ENCODE measurements around the gene WFDC8.

WFDC8 gene

GRCh38 chr20:45552456-45552855, 26.6 kb downstream of the WFDC8 start:
- no peak overlapping the region for H3K27ac ChIP-seq (ENCODE audit: low read length)
- no peak overlapping the region for H3K9ac ChIP-seq (ENCODE audit: low read length in 2 of 2)
- H3K36me3 ChIP-seq (ENCODE audit: control insufficient read depth in 2 of 2, insufficient read depth in 2 of 2, low read length in 2 of 2), result no peaks in the 10 kb centered on the region
- no peaks in the 10 kb centered on the region for H3K4me1 ChIP-seq (ENCODE audit: control insufficient read depth, insufficient read depth, low read length)
- no peaks in the 10 kb centered on the region for H3K27me3 ChIP-seq (ENCODE audit: control insufficient read depth in 1 of 2, insufficient read depth in 2 of 2, low read length in 2 of 2)
- H3K4me3 ChIP-seq (ENCODE audit: low read length in 2 of 2), result no peak overlapping the region
- no peaks in the 10 kb centered on the region for H3K9me3 ChIP-seq (ENCODE audit: control insufficient read depth in 2 of 2, low read length in 2 of 2)

DNA sequence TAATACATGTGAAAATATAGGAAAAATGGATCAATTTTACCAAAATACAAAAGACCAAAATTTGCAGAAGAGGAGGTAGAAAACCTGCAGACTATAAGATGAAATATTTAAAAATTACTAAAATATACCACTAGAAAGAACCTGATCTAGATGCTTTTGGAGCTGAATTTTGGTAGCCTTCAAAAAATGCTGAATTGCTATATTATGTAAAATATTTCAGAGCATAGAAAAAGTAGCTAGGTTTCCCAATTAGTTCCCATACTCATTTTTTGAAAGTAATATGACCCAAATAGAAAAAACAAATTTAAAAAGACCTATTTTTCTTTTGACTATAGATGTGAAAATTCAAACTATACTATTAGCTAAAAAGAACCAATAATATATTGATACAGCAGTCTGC, 28.3 kb downstream of the WFDC8 start:
- Histone ChIP-seq H3K27me3 (ENCODE audit: control insufficient read depth in 1 of 2, insufficient read depth in 2 of 2, low read length in 2 of 2) (peaks cover 0 to 2% of the 10 kb centered on the region in 2 donors), H3K9ac (ENCODE audit: low read length in 2 of 2) (no peak overlapping the region), H3K4me3 (ENCODE audit: low read length in 2 of 2) (no peak overlapping the region), H3K4me1 (ENCODE audit: control insufficient read depth, insufficient read depth, low read length) (no peaks in the 10 kb centered on the region), H3K27ac (ENCODE audit: low read length) (no peak overlapping the region), H3K36me3 (ENCODE audit: control insufficient read depth in 2 of 2, insufficient read depth in 2 of 2, low read length in 2 of 2) (no peaks in the 10 kb centered on the region), H3K9me3 (ENCODE audit: control insufficient read depth in 2 of 2, low read length in 2 of 2) (no peaks in the 10 kb centered on the region)

DNA sequence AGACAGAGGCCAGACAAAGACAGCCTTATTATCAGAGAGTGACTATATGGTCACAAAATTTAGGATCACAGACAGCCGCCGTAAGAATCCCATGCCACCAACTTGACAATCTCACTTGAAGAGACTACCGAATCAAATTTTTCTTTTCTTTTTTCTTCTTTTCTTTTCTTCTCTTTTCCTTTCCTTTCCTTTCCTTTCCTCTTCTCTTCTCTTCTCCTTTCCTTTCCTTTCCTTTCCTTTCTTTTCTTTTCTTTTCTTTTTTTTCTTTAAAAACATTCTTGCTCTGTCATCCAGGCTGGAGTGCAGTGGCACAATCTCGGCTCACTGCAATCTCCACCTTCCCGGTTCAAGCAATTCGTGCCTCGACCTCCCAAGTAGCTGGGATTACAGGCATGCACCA, 30.7 kb downstream of the WFDC8 start:
- Histone ChIP-seq H3K27me3 (ENCODE audit: control insufficient read depth in 1 of 2, insufficient read depth in 2 of 2, low read length in 2 of 2) (peaks cover 0 to 2% of the 10 kb centered on the region in 2 donors), H3K36me3 (ENCODE audit: control insufficient read depth in 2 of 2, insufficient read depth in 2 of 2, low read length in 2 of 2) (no peaks in the 10 kb centered on the region), H3K4me1 (ENCODE audit: control insufficient read depth, insufficient read depth, low read length) (no peaks in the 10 kb centered on the region), H3K4me3 (ENCODE audit: low read length in 2 of 2) (no peak overlapping the region), H3K9me3 (ENCODE audit: control insufficient read depth in 2 of 2, low read length in 2 of 2) (no peaks in the 10 kb centered on the region), H3K9ac (ENCODE audit: low read length in 2 of 2) (no peak overlapping the region), H3K27ac (ENCODE audit: low read length) (no peak overlapping the region)

GRCh38 chr20:45547206-45547770, 31.8 kb downstream of the WFDC8 start, which contains the start of gene EPPIN:
Gene EPPIN (minus strand): TSS chr20:45547401. CDS start chr20:45547357, 44 bp downstream.
- no peak within 1 kb of the TSS for H3K9ac ChIP-seq (ENCODE audit: low read length in 2 of 2)

DNA sequence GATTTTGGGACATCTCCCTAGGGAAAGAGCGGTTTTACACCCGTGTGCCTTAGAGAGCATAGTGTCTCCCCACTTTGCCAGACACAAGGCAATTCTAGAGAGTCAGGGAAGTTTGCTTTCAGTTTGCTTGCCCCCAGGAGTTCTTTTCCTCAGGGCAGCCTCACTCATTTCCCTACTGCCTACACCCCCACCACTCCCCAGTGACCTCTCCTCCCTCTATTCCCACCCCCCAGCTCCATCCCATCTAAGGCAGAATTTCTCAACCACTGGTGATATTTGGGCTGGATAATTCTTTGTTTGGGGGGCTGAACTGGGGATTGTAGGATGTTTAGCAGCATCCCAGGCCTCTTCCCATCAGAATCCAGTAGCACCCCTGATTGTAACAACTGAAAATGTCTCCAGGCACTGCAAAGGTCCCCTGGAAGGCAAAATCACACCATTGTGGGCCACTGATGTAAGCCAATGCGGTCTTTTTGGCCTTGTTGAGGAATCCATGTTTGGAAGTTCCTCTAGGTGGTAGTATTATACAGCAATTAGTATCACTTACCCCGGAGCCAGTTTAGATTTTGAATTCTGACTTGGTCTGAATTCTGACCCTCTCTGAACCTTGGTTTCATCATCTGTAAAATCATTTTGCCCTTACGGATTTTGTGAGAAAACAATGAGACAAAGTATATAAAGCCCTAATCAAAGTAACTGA, 33.2 kb downstream of the WFDC8 start:
- H3K9ac ChIP-seq (ENCODE audit: low read length in 2 of 2), result no peak overlapping the region
- no peak overlapping the region for H3K27ac ChIP-seq (ENCODE audit: low read length)
- no peaks in the 10 kb centered on the region for H3K4me1 ChIP-seq (ENCODE audit: control insufficient read depth, insufficient read depth, low read length)
- H3K27me3 ChIP-seq (ENCODE audit: control insufficient read depth in 1 of 2, insufficient read depth in 2 of 2, low read length in 2 of 2), result peaks cover 2 to 3% of the 10 kb centered on the region in 2 donors
- no peaks in the 10 kb centered on the region for H3K36me3 ChIP-seq (ENCODE audit: control insufficient read depth in 2 of 2, insufficient read depth in 2 of 2, low read length in 2 of 2)
- H3K9me3 ChIP-seq (ENCODE audit: control insufficient read depth in 2 of 2, low read length in 2 of 2), result no peaks in the 10 kb centered on the region
- no peak overlapping the region for H3K4me3 ChIP-seq (ENCODE audit: low read length in 2 of 2)

More at GRCh38 chr20:45547206-45547770, 31.8 kb downstream of the WFDC8 start, which contains the start of gene EPPIN:
- no peak within 1 kb of the TSS for H3K4me3 ChIP-seq (ENCODE audit: low read length in 2 of 2)
- no peaks in the 10 kb centered on the region for H3K9me3 ChIP-seq (ENCODE audit: control insufficient read depth in 2 of 2, low read length in 2 of 2)
- H3K36me3 ChIP-seq (ENCODE audit: control insufficient read depth in 2 of 2, insufficient read depth in 2 of 2, low read length in 2 of 2), result no peaks in the 10 kb centered on the region
- H3K27me3 ChIP-seq (ENCODE audit: control insufficient read depth in 1 of 2, insufficient read depth in 2 of 2, low read length in 2 of 2), result peaks cover 1 to 2% of the 10 kb centered on the region in 2 donors
- no peak within 1 kb of the TSS for H3K27ac ChIP-seq (ENCODE audit: low read length)
- no peaks in the 10 kb centered on the region for H3K4me1 ChIP-seq (ENCODE audit: control insufficient read depth, insufficient read depth, low read length)

DNA sequence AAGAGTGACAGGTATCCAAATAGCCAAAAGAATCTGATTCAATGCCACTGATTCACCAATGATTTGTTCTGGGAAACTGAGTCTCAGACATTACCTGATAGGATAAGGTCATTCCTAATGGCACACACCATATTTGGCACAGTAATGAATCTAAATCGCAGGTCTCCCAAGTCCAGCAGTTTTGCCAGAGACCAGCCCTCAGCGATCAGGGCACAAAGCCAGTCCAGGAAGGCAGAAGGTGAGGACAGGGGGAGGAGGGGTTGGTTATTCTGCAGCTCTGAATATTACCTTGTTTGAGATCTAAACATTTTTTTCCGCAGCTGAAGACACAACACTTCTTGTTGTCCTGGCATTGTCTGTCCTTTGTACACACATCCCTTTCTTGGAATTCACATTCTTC, 33.7 kb downstream of the WFDC8 start:
- Histone ChIP-seq H3K9ac (ENCODE audit: low read length in 2 of 2) (no peak overlapping the region), H3K4me1 (ENCODE audit: control insufficient read depth, insufficient read depth, low read length) (no peaks in the 10 kb centered on the region), H3K27me3 (ENCODE audit: control insufficient read depth in 1 of 2, insufficient read depth in 2 of 2, low read length in 2 of 2) (peaks cover 2 to 3% of the 10 kb centered on the region in 2 donors), H3K9me3 (ENCODE audit: control insufficient read depth in 2 of 2, low read length in 2 of 2) (no peaks in the 10 kb centered on the region), H3K4me3 (ENCODE audit: low read length in 2 of 2) (no peak overlapping the region), H3K27ac (ENCODE audit: low read length) (no peak overlapping the region), H3K36me3 (ENCODE audit: control insufficient read depth in 2 of 2, insufficient read depth in 2 of 2, low read length in 2 of 2) (no peaks in the 10 kb centered on the region)

GRCh38 chr20:45539382-45539781, 39.7 kb downstream of the WFDC8 start, which contains the start of gene WFDC6:
Gene WFDC6 (minus strand): TSS chr20:45539482. CDS start chr20:45539407, 75 bp downstream.
- Histone ChIP-seq H3K4me3 (ENCODE audit: low read length in 2 of 2) (no peak within 1 kb of the TSS), H3K27me3 (ENCODE audit: control insufficient read depth in 1 of 2, insufficient read depth in 2 of 2, low read length in 2 of 2) (peaks cover 3 to 11% of the 10 kb centered on the region in 2 donors), H3K27ac (ENCODE audit: low read length) (no peak within 1 kb of the TSS), H3K4me1 (ENCODE audit: control insufficient read depth, insufficient read depth, low read length) (no peaks in the 10 kb centered on the region), H3K36me3 (ENCODE audit: control insufficient read depth in 2 of 2, insufficient read depth in 2 of 2, low read length in 2 of 2) (no peaks in the 10 kb centered on the region), H3K9ac (ENCODE audit: low read length in 2 of 2) (no peak within 1 kb of the TSS), H3K9me3 (ENCODE audit: control insufficient read depth in 2 of 2, low read length in 2 of 2) (no peaks in the 10 kb centered on the region)

DNA sequence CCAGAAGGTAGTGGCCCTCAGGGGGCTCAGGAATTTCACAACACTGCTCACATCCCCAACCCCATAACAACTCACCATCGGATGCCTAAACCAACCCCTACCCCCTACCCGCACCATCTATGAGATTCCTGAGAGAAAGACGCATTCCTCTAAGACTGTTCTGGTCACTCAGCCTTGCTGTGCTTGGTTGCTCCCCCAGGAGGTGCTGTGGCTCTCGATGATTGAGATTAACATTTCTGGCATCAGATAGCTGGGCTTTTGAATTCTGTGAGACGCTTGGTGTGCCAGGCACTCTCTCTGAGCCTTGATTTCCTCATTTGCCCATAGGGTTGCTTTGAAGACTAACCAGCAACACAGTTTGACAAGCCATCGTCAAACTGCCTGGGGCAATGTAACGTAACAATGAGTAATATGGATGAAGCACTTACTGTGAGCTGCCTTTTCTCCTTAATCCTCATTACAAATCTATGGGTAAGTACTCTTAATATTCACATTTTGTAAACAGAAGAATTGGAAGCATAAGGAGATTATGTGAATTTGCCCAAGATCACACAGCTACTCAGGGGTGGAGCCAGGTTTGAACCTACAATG, 40.8 kb downstream of the WFDC8 start:
- H3K9me3 ChIP-seq (ENCODE audit: control insufficient read depth in 2 of 2, low read length in 2 of 2), result no peaks in the 10 kb centered on the region
- no peak overlapping the region for H3K4me3 ChIP-seq (ENCODE audit: low read length in 2 of 2)
- H3K36me3 ChIP-seq (ENCODE audit: control insufficient read depth in 2 of 2, insufficient read depth in 2 of 2, low read length in 2 of 2), result no peaks in the 10 kb centered on the region
- H3K4me1 ChIP-seq (ENCODE audit: control insufficient read depth, insufficient read depth, low read length), result no peaks in the 10 kb centered on the region
- no peak overlapping the region for H3K9ac ChIP-seq (ENCODE audit: low read length in 2 of 2)
- H3K27ac ChIP-seq (ENCODE audit: low read length), result no peak overlapping the region
- peaks cover 3 to 13% of the 10 kb centered on the region in 2 donors for H3K27me3 ChIP-seq (ENCODE audit: control insufficient read depth in 1 of 2, insufficient read depth in 2 of 2, low read length in 2 of 2)

- Histone ChIP-seq H3K36me3 (ENCODE audit: control insufficient read depth in 2 of 2, insufficient read depth in 2 of 2, low read length in 2 of 2) (no peaks in the 10 kb centered on the region), H3K27ac (ENCODE audit: low read length) (no peak overlapping the region), H3K4me3 (ENCODE audit: low read length in 2 of 2) (no peak overlapping the region), H3K9ac (ENCODE audit: low read length in 2 of 2) (no peak overlapping the region), H3K4me1 (ENCODE audit: control insufficient read depth, insufficient read depth, low read length) (no peaks in the 10 kb centered on the region), H3K27me3 (ENCODE audit: control insufficient read depth in 1 of 2, insufficient read depth in 2 of 2, low read length in 2 of 2) (peaks cover 0 to 12% of the 10 kb centered on the region in 2 donors), H3K9me3 (ENCODE audit: control insufficient read depth in 2 of 2, low read length in 2 of 2) (no peaks in the 10 kb centered on the region)
Measured at GRCh38 chr20:45527294-45527693, 51.8 kb downstream of the WFDC8 start.

GRCh38 chr20:45523821-45524220, 55.3 kb downstream of the WFDC8 start:
- H3K36me3 ChIP-seq (ENCODE audit: control insufficient read depth in 2 of 2, insufficient read depth in 2 of 2, low read length in 2 of 2), result no peaks in the 10 kb centered on the region
- peaks cover 0 to 12% of the 10 kb centered on the region in 2 donors for H3K27me3 ChIP-seq (ENCODE audit: control insufficient read depth in 1 of 2, insufficient read depth in 2 of 2, low read length in 2 of 2)
- H3K9me3 ChIP-seq (ENCODE audit: control insufficient read depth in 2 of 2, low read length in 2 of 2), result no peaks in the 10 kb centered on the region
- H3K4me1 ChIP-seq (ENCODE audit: control insufficient read depth, insufficient read depth, low read length), result no peaks in the 10 kb centered on the region
- H3K9ac ChIP-seq (ENCODE audit: low read length in 2 of 2), result no peak overlapping the region
- H3K4me3 ChIP-seq (ENCODE audit: low read length in 2 of 2), result no peak overlapping the region
- no peak overlapping the region for H3K27ac ChIP-seq (ENCODE audit: low read length)

- Histone ChIP-seq H3K9me3 (ENCODE audit: control insufficient read depth in 2 of 2, low read length in 2 of 2) (no peaks in the 10 kb centered on the region), H3K4me1 (ENCODE audit: control insufficient read depth, insufficient read depth, low read length) (no peaks in the 10 kb centered on the region), H3K36me3 (ENCODE audit: control insufficient read depth in 2 of 2, insufficient read depth in 2 of 2, low read length in 2 of 2) (no peaks in the 10 kb centered on the region), H3K9ac (ENCODE audit: low read length in 2 of 2) (no peak overlapping the region), H3K27ac (ENCODE audit: low read length) (no peak overlapping the region), H3K4me3 (ENCODE audit: low read length in 2 of 2) (no peak overlapping the region), H3K27me3 (ENCODE audit: control insufficient read depth in 1 of 2, insufficient read depth in 2 of 2, low read length in 2 of 2) (peaks cover 0 to 8% of the 10 kb centered on the region in 2 donors)
Measured at GRCh38 chr20:45518282-45518681, 60.8 kb downstream of the WFDC8 start.
